GM12875 (cell line): Measurements from ENCODE around the gene RCL1.

Experiments
- H3K4me3 ChIP-seq: one replicate; pipeline ENCODE4 v1.5.1; 2011; ENCODE audit warnings: low read depth, low read length, control low read depth
- CTCF ChIP-seq: IDR thresholded peaks from 2 replicates; pipeline ENCODE4 v1.5.1; 2011; ENCODE audit warnings: low read depth, mild to moderate bottlenecking, control low read depth, inconsistent platforms, low read length, moderate library complexity, borderline replicate concordance; ENCODE audit not compliant: insufficient read depth

Gene RCL1

GRCh38 chr9:4842213-4842612 lies 49.5 kb downstream of the RCL1 start:
- no peak for TF ChIP-seq CTCF
- H3K4me3 ChIP-seq = no peak overlapping the region

GRCh38 chr9:4842734-4843133 lies 50.0 kb downstream of the RCL1 start:
- no peak for TF ChIP-seq CTCF

GRCh38 chr9:4844056-4844838 lies 51.5 kb downstream of the RCL1 start:
- TF ChIP-seq CTCF = no peak
- H3K4me3 ChIP-seq = no peak overlapping the region

More at GRCh38 chr9:4842734-4843133, 50.0 kb downstream of the RCL1 start:
- H3K4me3 ChIP-seq = no peak overlapping the region

- H3K4me3 ChIP-seq = no peak overlapping the region
- TF ChIP-seq CTCF = 0 out of 2 replicates have a peak, but pooled peaks have one; percentile 10
Measured at GRCh38 chr9:4849369-4849768, 56.6 kb downstream of the RCL1 start.

- no peak overlapping the region for H3K4me3 ChIP-seq
- TF ChIP-seq CTCF = no peak
Measured at GRCh38 chr9:4850603-4851310, 58.0 kb downstream of the RCL1 start.

GRCh38 chr9:4852419-4852818 lies 59.7 kb downstream of the RCL1 start:
- no peak for TF ChIP-seq CTCF
- H3K4me3 ChIP-seq = no peak overlapping the region

GRCh38 chr9:4854265-4854590 lies 61.5 kb downstream of the RCL1 start:
- H3K4me3 ChIP-seq = no peak overlapping the region
- no peak for TF ChIP-seq CTCF
